SH-SY5Y (cell line): ENCODE results near the gene SMIM3.

ENCODE experiments used
- GATA2 ChIP-seq: IDR thresholded peaks from 2 replicates; pipeline ENCODE4 v1.6.1; 2011; ENCODE audit warnings: mild to moderate bottlenecking, low read depth, low read length
- GATA3 ChIP-seq: IDR thresholded peaks from 2 replicates; pipeline ENCODE4 v1.6.1; 2011; ENCODE audit warnings: low read depth, mild to moderate bottlenecking, low read length, moderate library complexity

DNA sequence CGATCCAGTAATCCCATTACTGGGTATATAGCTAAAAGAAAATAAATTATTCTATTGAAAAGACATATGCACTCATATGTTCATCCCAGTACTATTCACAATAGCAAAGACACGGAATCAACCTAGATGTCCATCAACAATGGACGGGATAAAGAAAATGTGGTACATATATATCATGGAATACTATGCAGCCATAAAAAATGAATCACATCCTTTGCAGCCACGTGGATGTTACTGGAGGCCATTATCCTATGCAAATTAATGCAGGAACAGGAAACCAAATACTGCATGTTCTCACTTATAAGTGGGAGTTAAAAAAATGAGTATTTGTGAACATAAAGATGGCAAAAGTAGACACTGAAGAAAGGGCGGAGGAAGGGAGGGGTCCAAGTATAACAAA, 51.2 kb downstream of the SMIM3 start:
- TF ChIP-seq GATA2 (no peak), GATA3 (no peak)
